DMS79 (cell line): Measurements from ENCODE around the gene FAM118A.

ENCODE experiments used
- DNase-seq: peaks from one replicate; lab custom pipeline; 2025; lab: John Stamatoyannopoulos, UW

The FAM118A gene

GRCh38 chr22:45381348-45381747, 71.6 kb downstream of the FAM118A start:
- DNase-seq: no peak

- DNase-seq: no peak
These were observed 79.8 kb downstream of the FAM118A start for GRCh38 chr22:45389546-45389945.
